K562 (cell line): ENCODE measurements around the gene CDK5R2. TPM values are rescaled to one million over a fixed set of nuclear protein-coding genes. Genes with fewer than 3 reads are reported as not detected.

ENCODE experiments used
- ATAC-seq: fragments of 200-7000 bp; cut with Tn5 transposase; 3 replicates; pipeline ENCODE4 v1.9.1; 2020; ENCODE audit warnings: moderate library complexity
- BruUV-seq: library from RNA; stranded (reverse); fragments of 400-500 nt; replicated peaks from 2 replicates; lab custom pipeline; 2021; lab: Mats Ljungman, UMichigan
- CTCF ChIA-PET: fragments of 300-600 bp; formaldehyde crosslinking; extraction: SDS; loops from one replicate; lab custom pipeline; 2021; ENCODE audit warnings: low intra/inter-chr PET ratio; lab: Yijun Ruan, JAX
- POLR2A ChIA-PET: fragments of 300-600, 350-650 bp; sonication (Branson Sonifier 250); formaldehyde crosslinking; extraction: SDS; loops from one replicate; lab custom pipeline; 2021; ENCODE audit warnings: antibody characterized with exemption, inconsistent platforms; lab: Yijun Ruan, JAX
- DNase-seq, 4 experiments: peaks; one replicate each; pipeline versions ENCODE4 v3.0.0 to v3.0.0-alpha.2; 2011 to 2018; ENCODE audit warnings: low spot score in 3 of 4, mixed read lengths in 3 of 4; ENCODE audit errors: extremely low read depth in 1 of 4
- FAIRE-seq: peaks from 2 replicates; lab custom pipeline; 2011; peaks lifted over from hg19 to GRCh38; lab: Jason Lieb, UNC
- H2AFZ ChIP-seq: 2 replicates; pipeline ENCODE4 v1.6.0; 2011; ENCODE audit warnings: low read depth, low read length, control low read depth, inconsistent platforms
- H3K27ac ChIP-seq: fragments of 200-600 bp; 3 replicates; pipeline ENCODE4 v1.8.0; 2011; ENCODE audit warnings: low read depth, mild to moderate bottlenecking, control low read depth, inconsistent platforms, low read length, moderate library complexity, mixed read lengths; ENCODE audit errors: extremely low read depth
- H3K27me3 ChIP-seq, 2 experiments: fragments of 300-600 bp in 1 of 2; 2 replicates in 1 of 2; 3 replicates in 1 of 2; pipeline versions ENCODE4 v1.6.0 to v1.8.0; 2011; ENCODE audit warnings: inconsistent platforms in 2 of 2, low read length in 2 of 2, mild to moderate bottlenecking in 1 of 2, mixed read lengths in 1 of 2, moderate library complexity in 1 of 2; ENCODE audit not compliant: control insufficient read depth in 2 of 2, insufficient read depth in 2 of 2
- H3K36me3 ChIP-seq: fragments of 300-600 bp; 3 replicates; pipeline ENCODE4 v1.8.0; 2011; ENCODE audit warnings: mild to moderate bottlenecking, low read length, inconsistent platforms; ENCODE audit not compliant: control insufficient read depth, insufficient read depth
- H3K4me1 ChIP-seq, 2 experiments: fragments of 200-600 bp in 1 of 2; replicated peaks in 1 of 2; 2 replicates in 1 of 2; 3 replicates in 1 of 2; pipeline versions ENCODE4 v1.5.1 to v1.8.0; 2011; ENCODE audit warnings: inconsistent platforms in 2 of 2, low read length in 2 of 2, mild to moderate bottlenecking in 1 of 2, mixed read lengths in 1 of 2, moderate library complexity in 1 of 2; ENCODE audit not compliant: control insufficient read depth in 2 of 2, insufficient read depth in 2 of 2
- H3K4me2 ChIP-seq: 2 replicates; pipeline ENCODE4 v1.6.1; 2011; ENCODE audit warnings: low read length, control low read depth, inconsistent platforms, mixed read lengths; ENCODE audit not compliant: insufficient read depth
- H3K4me3 ChIP-seq: fragments of 200-600 bp; sonication (generic), shearing (Covaris generic); 2 replicates; pipeline ENCODE4 v1.5.1; 2016; ENCODE audit warnings: control low read depth, inconsistent platforms
- H3K79me2 ChIP-seq: fragments of 200-600 bp; 3 replicates; pipeline ENCODE4 v1.8.0; 2011; ENCODE audit warnings: low read length, inconsistent platforms; ENCODE audit not compliant: control insufficient read depth, insufficient read depth
- H3K9ac ChIP-seq, 2 experiments: 2 replicates each; pipeline versions ENCODE4 v1.6.0 to v1.6.1; 2011; ENCODE audit warnings: low read depth in 2 of 2, low read length in 2 of 2, control low read depth in 1 of 2, inconsistent platforms in 1 of 2, mild to moderate bottlenecking in 1 of 2, mixed read lengths in 1 of 2; ENCODE audit not compliant: insufficient read depth in 1 of 2
- H3K9me1 ChIP-seq: one replicate; pipeline ENCODE4 v1.6.0; 2011; ENCODE audit warnings: inconsistent platforms, mild to moderate bottlenecking, low read length, moderate library complexity; ENCODE audit not compliant: control insufficient read depth, insufficient read depth
- H3K9me3 ChIP-seq: replicated peaks from 2 replicates; pipeline ENCODE4 v1.5.1; 2011; ENCODE audit warnings: low read depth, low read length, inconsistent platforms; ENCODE audit not compliant: control insufficient read depth, insufficient read depth
- H4K20me1 ChIP-seq: replicated peaks from 2 replicates; pipeline ENCODE4 v1.6.1; 2011; ENCODE audit warnings: low read length, inconsistent platforms, mixed read lengths; ENCODE audit not compliant: control insufficient read depth, insufficient read depth
- ATF1 ChIP-seq, 2 experiments: fragments of 450-650 bp in 1 of 2; IDR thresholded peaks; 2 replicates each; pipeline ENCODE4 v1.6.1; 2016; ENCODE audit warnings: missing compliant biosample characterization in 1 of 2, missing genetic modification characterization in 1 of 2
- CXXC5 ChIP-seq: fragments of 250-450 bp; sonication (Bioruptor Pico); IDR thresholded peaks from 2 replicates; pipeline ENCODE4 v1.8.0; 2022; ENCODE audit warnings: inconsistent platforms, mild to moderate bottlenecking, moderate library complexity
- FOXJ2 ChIP-seq: fragments of 200-800 bp; sonication (Bioruptor generic); IDR thresholded peaks from 2 replicates; pipeline ENCODE4 v1.6.1; 2016; ENCODE audit warnings: missing genetic modification characterization, missing compliant biosample characterization
- FOXM1 ChIP-seq, 2 experiments: fragments of 450-650 bp in 1 of 2; sonication (generic) in 1 of 2; formaldehyde crosslinking in 1 of 2; IDR thresholded peaks; 2 replicates each; pipeline versions ENCODE4 v1.6.1 to v1.9.0; 2017 to 2022; ENCODE audit warnings: low read depth in 2 of 2, mild to moderate bottlenecking in 2 of 2, missing genetic modification reagents in 1 of 2, moderate library complexity in 1 of 2
- KDM1A ChIP-seq, 2 experiments: fragments of 450-650 bp; IDR thresholded peaks; 2 replicates each; pipeline ENCODE4 v1.6.1; 2016; ENCODE audit warnings: mild to moderate bottlenecking in 2 of 2
- MAFK ChIP-seq: IDR thresholded peaks from 2 replicates; pipeline ENCODE4 v1.6.1; 2011; ENCODE audit warnings: low read length, improper control_type of control experiment
- MAZ ChIP-seq, 2 experiments: fragments of 450-650 bp in 1 of 2; sonication (generic) in 1 of 2; formaldehyde crosslinking; IDR thresholded peaks in 1 of 2; conservative IDR thresholded peaks in 1 of 2; 2 replicates each; pipeline versions ENCODE4 v1.4.0 to v1.5.0; 2020; ENCODE audit warnings: mild to moderate bottlenecking in 1 of 2, missing genetic modification reagents in 1 of 2
- MYBL2 ChIP-seq, 2 experiments: fragments of 450-650 bp in 1 of 2; sonication (generic) in 1 of 2; formaldehyde crosslinking in 1 of 2; IDR thresholded peaks; 2 replicates each; pipeline versions ENCODE4 v1.6.1 to v1.8.1; 2017 to 2022; ENCODE audit warnings: borderline replicate concordance in 1 of 2, inconsistent platforms in 1 of 2, low read depth in 1 of 2, mild to moderate bottlenecking in 1 of 2, missing genetic modification reagents in 1 of 2, moderate library complexity in 1 of 2
- RBM39 ChIP-seq: fragments of 200-400 bp; formaldehyde crosslinking; optimal IDR thresholded peaks from 2 replicates; pipeline ENCODE3; 2018; ENCODE audit warnings: low read depth, low read length
- ZC3H11A ChIP-seq: IDR thresholded peaks from 2 replicates; pipeline ENCODE4 v1.6.1; 2012; ENCODE audit warnings: low read depth, low read length, improper control_type of control experiment
- ZNF175 ChIP-seq: fragments of 200-800 bp; sonication (Bioruptor generic); IDR thresholded peaks from 2 replicates; pipeline ENCODE4 v1.6.1; 2016; ENCODE audit warnings: low read depth, mild to moderate bottlenecking, missing genetic modification characterization, missing compliant biosample characterization
- ZNF431 ChIP-seq: sonication (generic); formaldehyde crosslinking; IDR thresholded peaks from 2 replicates; pipeline ENCODE4 v1.8.0; 2022; ENCODE audit warnings: mild to moderate bottlenecking, missing genetic modification reagents
- WGBS: fragments of 100-300 bp; shearing (Covaris generic); methylation state at CpG from one replicate; pipeline ENCODE4 v1.1.6; 2016; ENCODE audit warnings: low coverage, mixed read lengths; ENCODE audit not compliant: insufficient coverage; ENCODE audit errors: missing lambda C conversion rate; 5-methylcytosine and 5-hydroxymethylcytosine counted together
- in situ Hi-C: fragments of 300-500 bp; cut with MboI; formaldehyde crosslinking; loops from 4 replicates; pipeline ENCODE4 v1.15.0; 2018; ENCODE audit warnings: inconsistent platforms, mixed read lengths
- intact Hi-C: fragments of 100-400 bp; cut with micrococcal nuclease; formaldehyde crosslinking; loops from 2 replicates; pipeline ENCODE4 v1.14.2; 2022
- polyA plus RNA-seq, 8 experiments: library from polyadenylated mRNA; depleted of rRNA in 4 of 8; stranded (reverse) in 5 of 8; unstranded in 3 of 8; fragments of >200 nt; fragmentation: Nextera tagmentation in 2 of 8; fragmentation: Illumina TruSeq in 1 of 8; extraction: Ambion mirVana in 2 of 8; extraction: Trizol in 1 of 8; gene quantifications; 2 replicates each; pipeline versions ENCODE4 v1.2.1 to v1.2.3, GENCODE V29; 2011 to 2014; ENCODE audit warnings: inconsistent platforms in 1 of 8, missing spikeins in 1 of 8
- total RNA-seq, 7 experiments: library from RNA; depleted of rRNA in 6 of 7; stranded (reverse); fragments of >200 nt in 6 of 7; fragmentation: Illumina TruSeq in 2 of 7; extraction: Trizol in 2 of 7; gene quantifications; 2 replicates each; pipeline versions ENCODE4 v1.2.1 to v1.2.3, GENCODE V29; 2011 to 2021; ENCODE audit warnings: low replicate concordance in 1 of 7
- TF ChIP-seq, protein P1 (sequence below): fragments of 450-650 bp; IDR thresholded peaks from 2 replicates; pipeline ENCODE4 v1.6.1; 2016; ENCODE audit warnings: low read depth, mild to moderate bottlenecking, moderate library complexity
- TF ChIP-seq, protein P2 (sequence below): fragments of 250-450 bp; sonication (Bioruptor Pico); IDR thresholded peaks from 2 replicates; pipeline ENCODE4 v1.4.0; 2020

Gene CDK5R2
- total and polyA plus RNA-seq, 9 of the 15 experiments (the other 6 are each of a cell fraction or from before 2014, with no cell fraction given) = 0.09 TPM; not detected in 8

DNA sequence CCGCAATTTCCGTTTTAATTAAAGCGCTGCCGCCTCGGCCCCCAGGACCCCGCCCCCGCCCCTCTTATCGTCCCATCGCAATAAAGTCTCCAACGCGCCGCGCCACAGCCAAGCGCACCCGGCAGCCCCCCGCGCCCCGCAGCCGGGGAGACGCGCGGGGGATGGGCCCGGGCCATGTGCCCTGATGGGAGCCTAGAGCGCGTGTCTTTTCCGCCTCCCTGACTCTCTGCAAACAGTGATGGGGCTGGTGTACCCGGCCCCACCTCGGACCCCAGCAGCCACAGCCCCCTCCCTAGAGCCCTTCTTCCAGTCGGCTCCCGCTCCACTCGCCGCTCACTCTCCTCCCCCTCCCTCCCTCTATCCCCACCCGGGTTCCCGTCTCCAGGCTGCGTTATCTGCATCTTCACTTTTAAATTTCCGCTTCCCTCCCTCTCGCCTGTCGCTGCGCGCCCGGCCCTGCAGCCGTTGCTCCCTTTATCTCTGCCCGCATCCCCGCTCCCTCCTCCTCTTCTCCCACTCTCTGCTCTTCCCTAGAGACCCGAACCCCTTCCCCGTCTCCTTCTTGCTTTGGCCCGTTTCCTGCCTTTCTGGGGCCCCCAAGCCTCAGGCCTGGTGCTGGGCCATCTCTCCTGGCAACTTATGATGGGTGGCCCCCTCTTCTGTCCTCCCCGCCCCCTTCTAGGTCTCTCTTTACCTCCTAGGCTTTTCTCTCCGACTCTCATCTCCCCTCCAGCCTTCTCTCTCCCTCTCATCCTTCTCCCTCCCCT, 26.0 kb downstream of the CDK5R2 start:
- Histone ChIP-seq H2AFZ (no peak overlapping the region), H3K9ac (no peak overlapping the region), H3K4me2 (no peak overlapping the region), H3K4me1 (peaks cover 3 to 19% of the 10 kb centered on the region in 2 experiments; a peak in 2 of 5 replicates), H3K4me3 (no peak overlapping the region), H3K9me3 (no peaks in the 10 kb centered on the region), H4K20me1 (no peaks in the 10 kb centered on the region), H3K27ac (no peak overlapping the region), H3K27me3 (peaks cover 0 to 26% of the 10 kb centered on the region in 2 experiments; a peak in 2 of 5 replicates), H3K36me3 (no peaks in the 10 kb centered on the region), H3K79me2 (no peaks in the 10 kb centered on the region), H3K9me1 (no peaks in the 10 kb centered on the region)
- no TSS peak for BruUV-seq
- FAIRE-seq (no peak), ATAC-seq (peak; percentile 59), DNase-seq (peak; percentile 42 to 61 (median 57))
- intact Hi-C loops = no loop called here
- 2% methylated on average over 7 of the region's 49 CpGs for WGBS
- ChIA-PET POLR2A (no interaction called here), CTCF (no interaction called here)
- in situ Hi-C loops = no loop called here
- TF ChIP-seq FOXJ2 (tag) (no peak), ZC3H11A (no peak), MYBL2 (IDR thresholded peaks at IDR 0.05; ENCODE audit: low read depth) (peak; percentile 70; the same call in 1 of the 2 replicates), MYBL2 (CRISPR knock-in tag; IDR thresholded peaks at IDR 0.05; ENCODE audit: borderline replicate concordance) (no peak), CXXC5 (CRISPR knock-in tag) (peak; percentile 28; the same call in 1 of the 2 replicates), ZNF175 (CRISPR knock-in tag) (no peak), ZNF431 (CRISPR knock-in tag) (0 out of 2 replicates have a peak, but pooled peaks have one; percentile 28), MAZ (CRISPR knock-in tag; conservative IDR thresholded peaks at IDR 0.05 in 1 of 2, IDR thresholded peaks at IDR 0.05 in 1 of 2) (peak in 1 of 2 experiments; percentile 47; a peak in 1 of 4 replicates), FOXM1 (IDR thresholded peaks at IDR 0.05; ENCODE audit: low read depth) (peak; percentile 32; the same call in 1 of the 2 replicates), FOXM1 (CRISPR knock-in tag; IDR thresholded peaks at IDR 0.05; ENCODE audit: low read depth) (no peak), MAFK (no peak), RBM39 (no peak), ATF1 (CRISPR knock-in tag; IDR thresholded peaks at IDR 0.05) (no peak), ATF1 (tag; IDR thresholded peaks at IDR 0.05) (peak; percentile 30; the same call in 1 of the 2 replicates), KDM1A (IDR thresholded peaks at IDR 0.05) (peak in 1 of 2 experiments; percentile 42; a peak in 2 of 4 replicates)
- TF ChIP-seq, protein P1, sequence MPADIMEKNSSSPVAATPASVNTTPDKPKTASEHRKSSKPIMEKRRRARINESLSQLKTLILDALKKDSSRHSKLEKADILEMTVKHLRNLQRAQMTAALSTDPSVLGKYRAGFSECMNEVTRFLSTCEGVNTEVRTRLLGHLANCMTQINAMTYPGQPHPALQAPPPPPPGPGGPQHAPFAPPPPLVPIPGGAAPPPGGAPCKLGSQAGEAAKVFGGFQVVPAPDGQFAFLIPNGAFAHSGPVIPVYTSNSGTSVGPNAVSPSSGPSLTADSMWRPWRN = 0 out of 2 replicates have a peak, but pooled peaks have one; percentile 26
- TF ChIP-seq, protein P2, sequence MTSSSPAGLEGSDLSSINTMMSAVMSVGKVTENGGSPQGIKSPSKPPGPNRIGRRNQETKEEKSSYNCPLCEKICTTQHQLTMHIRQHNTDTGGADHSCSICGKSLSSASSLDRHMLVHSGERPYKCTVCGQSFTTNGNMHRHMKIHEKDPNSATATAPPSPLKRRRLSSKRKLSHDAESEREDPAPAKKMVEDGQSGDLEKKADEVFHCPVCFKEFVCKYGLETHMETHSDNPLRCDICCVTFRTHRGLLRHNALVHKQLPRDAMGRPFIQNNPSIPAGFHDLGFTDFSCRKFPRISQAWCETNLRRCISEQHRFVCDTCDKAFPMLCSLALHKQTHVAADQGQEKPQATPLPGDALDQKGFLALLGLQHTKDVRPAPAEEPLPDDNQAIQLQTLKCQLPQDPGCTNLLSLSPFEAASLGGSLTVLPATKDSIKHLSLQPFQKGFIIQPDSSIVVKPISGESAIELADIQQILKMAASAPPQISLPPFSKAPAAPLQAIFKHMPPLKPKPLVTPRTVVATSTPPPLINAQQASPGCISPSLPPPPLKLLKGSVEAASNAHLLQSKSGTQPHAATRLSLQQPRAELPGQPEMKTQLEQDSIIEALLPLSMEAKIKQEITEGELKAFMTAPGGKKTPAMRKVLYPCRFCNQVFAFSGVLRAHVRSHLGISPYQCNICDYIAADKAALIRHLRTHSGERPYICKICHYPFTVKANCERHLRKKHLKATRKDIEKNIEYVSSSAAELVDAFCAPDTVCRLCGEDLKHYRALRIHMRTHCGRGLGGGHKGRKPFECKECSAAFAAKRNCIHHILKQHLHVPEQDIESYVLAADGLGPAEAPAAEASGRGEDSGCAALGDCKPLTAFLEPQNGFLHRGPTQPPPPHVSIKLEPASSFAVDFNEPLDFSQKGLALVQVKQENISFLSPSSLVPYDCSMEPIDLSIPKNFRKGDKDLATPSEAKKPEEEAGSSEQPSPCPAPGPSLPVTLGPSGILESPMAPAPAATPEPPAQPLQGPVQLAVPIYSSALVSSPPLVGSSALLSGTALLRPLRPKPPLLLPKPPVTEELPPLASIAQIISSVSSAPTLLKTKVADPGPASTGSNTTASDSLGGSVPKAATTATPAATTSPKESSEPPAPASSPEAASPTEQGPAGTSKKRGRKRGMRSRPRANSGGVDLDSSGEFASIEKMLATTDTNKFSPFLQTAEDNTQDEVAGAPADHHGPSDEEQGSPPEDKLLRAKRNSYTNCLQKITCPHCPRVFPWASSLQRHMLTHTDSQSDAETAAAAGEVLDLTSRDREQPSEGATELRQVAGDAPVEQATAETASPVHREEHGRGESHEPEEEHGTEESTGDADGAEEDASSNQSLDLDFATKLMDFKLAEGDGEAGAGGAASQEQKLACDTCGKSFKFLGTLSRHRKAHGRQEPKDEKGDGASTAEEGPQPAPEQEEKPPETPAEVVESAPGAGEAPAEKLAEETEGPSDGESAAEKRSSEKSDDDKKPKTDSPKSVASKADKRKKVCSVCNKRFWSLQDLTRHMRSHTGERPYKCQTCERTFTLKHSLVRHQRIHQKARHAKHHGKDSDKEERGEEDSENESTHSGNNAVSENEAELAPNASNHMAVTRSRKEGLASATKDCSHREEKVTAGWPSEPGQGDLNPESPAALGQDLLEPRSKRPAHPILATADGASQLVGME (CRISPR knock-in tag) = 0 out of 2 replicates have a peak, but pooled peaks have one; percentile 36
